ENCODE results near the gene EFHC1.

- TF ChIP-seq CTCF (IDR thresholded peaks at IDR 0.05) (no peak), POLR2A (IDR thresholded peaks at IDR 0.05) (no peak)
Measured at GRCh38 chr6:52543262-52543661, 123.1 kb downstream of the EFHC1 start.
